Ovary (tissue), 3 donors: ENCODE measurements around the gene NUMBL.

Source experiments
- EP300 ChIP-seq: sonication (generic); formaldehyde crosslinking; IDR thresholded peaks from one replicate; pipeline ENCODE4 v1.6.1; 2017; ENCODE audit warnings: antibody characterized with exemption
- POLR2A ChIP-seq: fragments of 450-650 bp; IDR thresholded peaks from one replicate; pipeline ENCODE4 v1.6.1; 2017; ENCODE audit warnings: antibody characterized with exemption, mild to moderate bottlenecking, moderate library complexity
- TF ChIP-seq, protein P1 (sequence below), 3 donors: fragments of 450-650 bp in 2 of 3; fragments of 200-600 bp in 1 of 3; IDR thresholded peaks; one replicate each; pipeline versions ENCODE4 v1.5.1 to v1.8.0; 2016 to 2022; ENCODE audit warnings: antibody characterized with exemption in 3 of 3, mild to moderate bottlenecking in 1 of 3
- donor health status: DM: no; HTN: no; CAD: no.

DNA sequence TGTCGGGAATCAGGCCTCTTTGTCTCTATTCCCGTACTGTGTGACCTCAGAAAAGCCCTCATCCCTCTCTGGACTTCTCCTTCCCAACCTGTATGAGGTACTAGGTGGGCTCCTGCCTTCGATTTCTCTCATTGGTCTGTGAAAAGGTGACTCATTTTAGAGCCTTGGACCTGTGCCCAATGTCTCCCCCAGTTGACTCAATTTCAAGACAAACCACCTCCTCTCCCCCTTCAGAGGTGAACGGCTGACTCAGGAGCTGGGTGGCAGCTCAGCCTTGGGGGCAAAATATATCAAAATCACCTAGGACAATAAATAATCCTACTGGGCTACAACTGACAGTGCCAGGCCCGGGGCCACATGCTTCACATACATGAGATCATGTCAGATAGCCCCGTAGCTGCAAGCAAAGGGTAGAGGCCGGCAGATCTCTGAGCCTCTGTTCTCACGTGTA is 25.6 kb upstream of the NUMBL start:
- TF ChIP-seq, protein P1, sequence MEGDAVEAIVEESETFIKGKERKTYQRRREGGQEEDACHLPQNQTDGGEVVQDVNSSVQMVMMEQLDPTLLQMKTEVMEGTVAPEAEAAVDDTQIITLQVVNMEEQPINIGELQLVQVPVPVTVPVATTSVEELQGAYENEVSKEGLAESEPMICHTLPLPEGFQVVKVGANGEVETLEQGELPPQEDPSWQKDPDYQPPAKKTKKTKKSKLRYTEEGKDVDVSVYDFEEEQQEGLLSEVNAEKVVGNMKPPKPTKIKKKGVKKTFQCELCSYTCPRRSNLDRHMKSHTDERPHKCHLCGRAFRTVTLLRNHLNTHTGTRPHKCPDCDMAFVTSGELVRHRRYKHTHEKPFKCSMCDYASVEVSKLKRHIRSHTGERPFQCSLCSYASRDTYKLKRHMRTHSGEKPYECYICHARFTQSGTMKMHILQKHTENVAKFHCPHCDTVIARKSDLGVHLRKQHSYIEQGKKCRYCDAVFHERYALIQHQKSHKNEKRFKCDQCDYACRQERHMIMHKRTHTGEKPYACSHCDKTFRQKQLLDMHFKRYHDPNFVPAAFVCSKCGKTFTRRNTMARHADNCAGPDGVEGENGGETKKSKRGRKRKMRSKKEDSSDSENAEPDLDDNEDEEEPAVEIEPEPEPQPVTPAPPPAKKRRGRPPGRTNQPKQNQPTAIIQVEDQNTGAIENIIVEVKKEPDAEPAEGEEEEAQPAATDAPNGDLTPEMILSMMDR (IDR thresholded peaks at IDR 0.05): no peak
- no peak for TF ChIP-seq POLR2A
- no peak for TF ChIP-seq EP300
